Measurements from ENCODE around the gene CECR2. TPM values are rescaled to one million over a fixed set of nuclear protein-coding genes. Genes with fewer than 3 reads are reported as not detected.

The CECR2 gene
- total RNA-seq, 3 donors from 2014 or later (not counting 1 experiment from before 2014, with no cell fraction given): 0.02 to 0.45 TPM; not detected in 1

GRCh38 chr22:17358415-17358814 lies 10.8 kb upstream of the CECR2 start:
- intact Hi-C loops (cut with micrococcal nuclease): no loop called here
- TF ChIP-seq CTCF (IDR thresholded peaks at IDR 0.05): no peak
- Histone ChIP-seq H3K36me3 (ENCODE audit: control insufficient read depth, insufficient read depth, low read length) (no peaks in the 10 kb centered on the region), H3K9me3 (ENCODE audit: control insufficient read depth, insufficient read depth, low read length) (no peaks in the 10 kb centered on the region), H3K27me3 (ENCODE audit: control insufficient read depth, insufficient read depth, low read length) (no peaks in the 10 kb centered on the region), H3K4me3 (ENCODE audit: low read length) (no peak overlapping the region), H3K4me1 (ENCODE audit: control insufficient read depth, insufficient read depth, low read length) (no peaks in the 10 kb centered on the region), H3K27ac (ENCODE audit: low read length) (no peak overlapping the region)
- Mint-ChIP-seq H3K4me3 (no peak overlapping the region), H3K4me1 (no peaks in the 10 kb centered on the region), H3K27me3 (ENCODE audit: low read depth in 2 of 2) (peaks cover 5 to 8% of the 10 kb centered on the region in 2 donors), H3K27ac (no peak overlapping the region), H3K36me3 (no peaks in the 10 kb centered on the region), H3K9me3 (no peaks in the 10 kb centered on the region)
- DNase-seq: no peak
- WGBS (ENCODE audit: insufficient coverage): 85% methylated on average over 9 of the region's 9 CpGs
- no peak for ATAC-seq

- Histone ChIP-seq H3K27ac (ENCODE audit: low read length) (no peak overlapping the region), H3K36me3 (ENCODE audit: control insufficient read depth, insufficient read depth, low read length) (no peaks in the 10 kb centered on the region), H3K27me3 (ENCODE audit: control insufficient read depth, insufficient read depth, low read length) (no peaks in the 10 kb centered on the region), H3K4me3 (ENCODE audit: low read length) (no peak overlapping the region), H3K4me1 (ENCODE audit: control insufficient read depth, insufficient read depth, low read length) (no peaks in the 10 kb centered on the region), H3K9me3 (ENCODE audit: control insufficient read depth, insufficient read depth, low read length) (no peaks in the 10 kb centered on the region)
- no peaks in the 10 kb centered on the region for H3K36me3 Mint-ChIP-seq
- no peak for DNase-seq
- no peak for ATAC-seq
- intact Hi-C loops (cut with micrococcal nuclease): no loop called here
- H3K4me1 Mint-ChIP-seq: no peaks in the 10 kb centered on the region
- WGBS (ENCODE audit: insufficient coverage): 22% methylated on average over 4 of the region's 4 CpGs
- no peaks in the 10 kb centered on the region for H3K9me3 Mint-ChIP-seq
- no peak overlapping the region for H3K27ac Mint-ChIP-seq
- no peak overlapping the region for H3K4me3 Mint-ChIP-seq
- TF ChIP-seq CTCF (IDR thresholded peaks at IDR 0.05): no peak
- peaks cover 8 to 13% of the 10 kb centered on the region in 2 donors for H3K27me3 Mint-ChIP-seq (ENCODE audit: low read depth in 2 of 2)
Observed at GRCh38 chr22:17359501-17359900, 9.8 kb upstream of the CECR2 start.

GRCh38 chr22:17366329-17366728 lies 2.9 kb upstream of the CECR2 start:
- Mint-ChIP-seq H3K27me3 (ENCODE audit: low read depth in 2 of 2) (peaks cover 46 to 56% of the 10 kb centered on the region in 2 donors), H3K36me3 (no peaks in the 10 kb centered on the region), H3K4me3 (no peak overlapping the region), H3K4me1 (peaks cover 12 to 21% of the 10 kb centered on the region in 2 donors), H3K9me3 (no peaks in the 10 kb centered on the region), H3K27ac (no peak overlapping the region)
- H3K36me3 ChIP-seq (ENCODE audit: control insufficient read depth, insufficient read depth, low read length): no peaks in the 10 kb centered on the region
- H3K27ac ChIP-seq (ENCODE audit: low read length): no peak overlapping the region
- DNase-seq (no peak), ATAC-seq (no peak)
- TF ChIP-seq CTCF (IDR thresholded peaks at IDR 0.05): no peak
- H3K4me1 ChIP-seq (ENCODE audit: control insufficient read depth, insufficient read depth, low read length): peaks cover 16% of the 10 kb centered on the region
- no peak overlapping the region for H3K4me3 ChIP-seq (ENCODE audit: low read length)
- H3K9me3 ChIP-seq (ENCODE audit: control insufficient read depth, insufficient read depth, low read length): no peaks in the 10 kb centered on the region
- H3K27me3 ChIP-seq (ENCODE audit: control insufficient read depth, insufficient read depth, low read length): peaks cover 20% of the 10 kb centered on the region
- 89% methylated on average over 13 of the region's 13 CpGs for WGBS (ENCODE audit: insufficient coverage)
- intact Hi-C loops (cut with micrococcal nuclease): no loop called here

GRCh38 chr22:17366830-17367229 lies 2.4 kb upstream of the CECR2 start:
- H3K27ac ChIP-seq (ENCODE audit: low read length): no peak overlapping the region
- no peak for TF ChIP-seq CTCF (IDR thresholded peaks at IDR 0.05)
- no peak overlapping the region for H3K4me3 ChIP-seq (ENCODE audit: low read length)
- H3K27ac Mint-ChIP-seq: no peak overlapping the region
- no peaks in the 10 kb centered on the region for H3K36me3 Mint-ChIP-seq
- H3K27me3 ChIP-seq (ENCODE audit: control insufficient read depth, insufficient read depth, low read length): peaks cover 23% of the 10 kb centered on the region
- H3K4me3 Mint-ChIP-seq: peak overlapping the region; percentile 10
- peaks cover 46 to 61% of the 10 kb centered on the region in 2 donors for H3K27me3 Mint-ChIP-seq (ENCODE audit: low read depth in 2 of 2)
- no peaks in the 10 kb centered on the region for H3K9me3 Mint-ChIP-seq
- H3K4me1 ChIP-seq (ENCODE audit: control insufficient read depth, insufficient read depth, low read length): peaks cover 16% of the 10 kb centered on the region
- DNase-seq (peak in 1 of 2 donors; percentile 51), ATAC-seq (no peak)
- H3K9me3 ChIP-seq (ENCODE audit: control insufficient read depth, insufficient read depth, low read length): no peaks in the 10 kb centered on the region
- intact Hi-C loops (cut with micrococcal nuclease): no loop called here
- no peaks in the 10 kb centered on the region for H3K36me3 ChIP-seq (ENCODE audit: control insufficient read depth, insufficient read depth, low read length)
- 12% methylated on average over 8 of the region's 11 CpGs for WGBS (ENCODE audit: insufficient coverage)
- peaks cover 12 to 21% of the 10 kb centered on the region in 2 donors for H3K4me1 Mint-ChIP-seq
